Thyroid gland (tissue), 4 donors: ENCODE measurements around the gene RBMS1. TPM values are rescaled to one million over a fixed set of nuclear protein-coding genes. Genes with fewer than 3 reads are reported as not detected.

Experiments
- DNase-seq, 2 donors: peaks; one replicate each; pipeline ENCODE4 v3.0.0-alpha.2; 2019
- H3K27ac ChIP-seq, 3 donors: fragments of 200-600 bp; sonication (generic); 1 replicate in 2 of 3; 2 replicates in 1 of 3; pipeline ENCODE4 v1.5.1; 2016 to 2019; ENCODE audit warnings: mild to moderate bottlenecking in 1 of 3, moderate library complexity in 1 of 3
- H3K27me3 ChIP-seq: fragments of 200-600 bp; sonication (generic); one replicate; pipeline ENCODE4 v1.5.1; 2019
- H3K36me3 ChIP-seq, 2 donors: fragments of 200-600 bp; sonication (generic); one replicate each; pipeline ENCODE4 v1.5.1; 2016 to 2019
- H3K4me1 ChIP-seq, 2 donors: fragments of 200-600 bp; sonication (generic); one replicate each; pipeline ENCODE4 v1.5.1; 2017 to 2019
- H3K4me3 ChIP-seq, 3 donors: fragments of 200-600 bp; sonication (generic); replicated peaks in 1 of 3; 1 replicate in 2 of 3; 2 replicates in 1 of 3; pipeline ENCODE4 v1.5.1; 2016; ENCODE audit warnings: mild to moderate bottlenecking in 1 of 3
- H3K9me3 ChIP-seq: fragments of 200-600 bp; sonication (generic); one replicate; pipeline ENCODE4 v1.5.1; 2017
- CTCF ChIP-seq, 6 experiments: fragments of 200-600 bp in 3 of 6; fragments of 450-650 bp in 3 of 6; sonication (generic) in 3 of 6; IDR thresholded peaks; one replicate each; pipeline ENCODE4 v1.5.1; 2016 to 2019; ENCODE audit warnings: antibody characterized with exemption in 6 of 6, mild to moderate bottlenecking in 2 of 6, inconsistent platforms in 1 of 6, moderate library complexity in 1 of 6
- POLR2A ChIP-seq, 2 donors: fragments of 450-650 bp; IDR thresholded peaks; one replicate each; pipeline ENCODE4 v1.6.1; 2017; ENCODE audit warnings: antibody characterized with exemption in 2 of 2, mild to moderate bottlenecking in 2 of 2, moderate library complexity in 1 of 2
- WGBS, 2 donors: methylation state at CpG; one replicate each; pipeline ENCODE4 v1.1.5; 2017; 5-methylcytosine and 5-hydroxymethylcytosine counted together
- intact Hi-C: fragments of 100-400 bp; cut with DNase I; formaldehyde crosslinking; loops from one replicate; pipeline ENCODE4 v1.15.1; 2023
- total RNA-seq, 4 donors: library from RNA; depleted of rRNA; stranded (reverse); fragments of >200 nt; gene quantifications; one replicate each; pipeline ENCODE4 v1.2.3, GENCODE V29; 2016

RBMS1 gene
- total RNA-seq, 4 donors from 2014 or later, result 50.9 to 80.1 (median 69.0) TPM

GRCh38 chr2:160363961-160364360, 129.6 kb downstream of the RBMS1 start:
- WGBS, 2 donors, result 76 to 86% methylated on average over 3 of the region's 3 CpGs
- Histone ChIP-seq H3K27me3 (no peaks in the 10 kb centered on the region), H3K36me3 (no peaks in the 10 kb centered on the region), H3K4me1 (peaks cover 26 to 33% of the 10 kb centered on the region in 2 donors), H3K9me3 (no peaks in the 10 kb centered on the region), H3K4me3 (no peak overlapping the region), H3K27ac (no peak overlapping the region)
- intact Hi-C loops, result no loop called here
- DNase-seq, result no peak
- TF ChIP-seq CTCF (IDR thresholded peaks at IDR 0.05) (no peak), POLR2A (IDR thresholded peaks at IDR 0.05) (no peak)

GRCh38 chr2:160363055-160363454, 130.6 kb downstream of the RBMS1 start:
- no peak for DNase-seq
- H3K9me3 ChIP-seq, result no peaks in the 10 kb centered on the region
- peaks cover 21 to 24% of the 10 kb centered on the region in 2 donors for H3K4me1 ChIP-seq
- intact Hi-C loops, result no loop called here
- TF ChIP-seq POLR2A (IDR thresholded peaks at IDR 0.05) (no peak), CTCF (IDR thresholded peaks at IDR 0.05) (no peak)
- no peak overlapping the region for H3K27ac ChIP-seq
- no peaks in the 10 kb centered on the region for H3K27me3 ChIP-seq
- H3K4me3 ChIP-seq, result no peak overlapping the region
- H3K36me3 ChIP-seq, result no peaks in the 10 kb centered on the region
- WGBS, 2 donors, result 95% methylated on average over 4 of the region's 4 CpGs

- H3K36me3 ChIP-seq, result no peaks in the 10 kb centered on the region
- no peak for DNase-seq
- H3K4me3 ChIP-seq, result no peak overlapping the region
- H3K27ac ChIP-seq, result no peak overlapping the region
- TF ChIP-seq CTCF (IDR thresholded peaks at IDR 0.05), result no peak
- no peak for TF ChIP-seq POLR2A (IDR thresholded peaks at IDR 0.05)
- H3K27me3 ChIP-seq, result no peaks in the 10 kb centered on the region
- intact Hi-C loops, result no loop called here
- H3K9me3 ChIP-seq, result no peaks in the 10 kb centered on the region
- 91 to 92% methylated on average over 2 of the region's 2 CpGs for WGBS, 2 donors
- H3K4me1 ChIP-seq, result peaks cover 16 to 19% of the 10 kb centered on the region in 2 donors
These were observed 131.1 kb downstream of the RBMS1 start for GRCh38 chr2:160362541-160362940.

- TF ChIP-seq CTCF (IDR thresholded peaks at IDR 0.05), result no peak
- no peak for TF ChIP-seq POLR2A (IDR thresholded peaks at IDR 0.05)
- 79 to 80% methylated on average over 4 of the region's 4 CpGs for WGBS, 2 donors
- Histone ChIP-seq H3K36me3 (no peaks in the 10 kb centered on the region), H3K4me1 (peaks cover 11 to 14% of the 10 kb centered on the region in 2 donors), H3K27ac (no peak overlapping the region), H3K4me3 (no peak overlapping the region), H3K27me3 (no peaks in the 10 kb centered on the region), H3K9me3 (no peaks in the 10 kb centered on the region)
- intact Hi-C loops, result no loop called here
- DNase-seq, result no peak
These were observed 131.6 kb downstream of the RBMS1 start for GRCh38 chr2:160362018-160362417.

GRCh38 chr2:160360089-160360757, 133.4 kb downstream of the RBMS1 start:
- WGBS, 2 donors, result 87 to 89% methylated on average over 5 of the region's 5 CpGs
- intact Hi-C loops, result no loop called here
- no peaks in the 10 kb centered on the region for H3K36me3 ChIP-seq
- TF ChIP-seq CTCF (IDR thresholded peaks at IDR 0.05), result no peak
- no peak for TF ChIP-seq POLR2A (IDR thresholded peaks at IDR 0.05)
- H3K4me1 ChIP-seq, result peaks cover 0 to 5% of the 10 kb centered on the region in 2 donors
- no peak overlapping the region for H3K27ac ChIP-seq
- DNase-seq, result no peak
- H3K27me3 ChIP-seq, result no peaks in the 10 kb centered on the region
- no peak overlapping the region for H3K4me3 ChIP-seq
- H3K9me3 ChIP-seq, result no peaks in the 10 kb centered on the region
